PC-3 (cell line): ENCODE measurements around the gene ENPP7. TPM values are rescaled to one million over a fixed set of nuclear protein-coding genes. Genes with fewer than 3 reads are reported as not detected.

Experiments used
- ATAC-seq: fragments of 200-7000 bp; cut with Tn5 transposase; 2 replicates; pipeline ENCODE4 v1.9.1; 2020; ENCODE audit warnings: mild to moderate bottlenecking, moderate library complexity
- BruUV-seq: library from RNA; stranded (reverse); fragments of 400-500 nt; replicated peaks from 2 replicates; lab custom pipeline; 2021; lab: Mats Ljungman, UMichigan
- CTCF ChIA-PET: fragments of 300-600 bp; sonication (Branson Sonifier 250); formaldehyde crosslinking; loops from one replicate; lab custom pipeline; 2022; ENCODE audit warnings: antibody characterized with exemption; lab: Charles Lee
- POLR2A ChIA-PET: fragments of 300-600 bp; sonication (Branson Sonifier 250); formaldehyde crosslinking; loops from one replicate; lab custom pipeline; 2022; ENCODE audit warnings: antibody characterized with exemption; ENCODE audit not compliant: unreplicated experiment; lab: Charles Lee
- DNase-seq: peaks from one replicate; pipeline ENCODE4 v3.0.0-alpha.2; 2015
- H2AFZ ChIP-seq: fragments of 300-600 bp; sonication (generic); 2 replicates; pipeline ENCODE4 v1.6.0; 2016; ENCODE audit warnings: antibody characterized with exemption, low read length
- H3F3A ChIP-seq: fragments of 300-600 bp; sonication (generic); one replicate; pipeline ENCODE4 v1.6.0; 2017; ENCODE audit warnings: antibody characterized with exemption, low read length, control low read depth, mild to moderate bottlenecking; ENCODE audit not compliant: unreplicated experiment
- H3K27ac ChIP-seq: fragments of 300-600 bp; sonication (generic); 2 replicates; pipeline ENCODE4 v1.5.1; 2016; ENCODE audit warnings: mild to moderate bottlenecking, low read length
- H3K27me3 ChIP-seq: fragments of 300-600 bp; sonication (generic); 2 replicates; pipeline ENCODE4 v1.6.1; 2016; ENCODE audit warnings: low read length, mixed read lengths
- H3K36me3 ChIP-seq: fragments of 300-600 bp; sonication (generic); 2 replicates; pipeline ENCODE4 v1.6.1; 2016; ENCODE audit warnings: low read depth, mixed run types, low read length, mixed read lengths
- H3K4me1 ChIP-seq: fragments of 300-600 bp; sonication (generic); 2 replicates; pipeline ENCODE4 v1.5.1; 2016; ENCODE audit warnings: low read length; ENCODE audit not compliant: insufficient read depth
- H3K4me2 ChIP-seq: fragments of 300-600 bp; sonication (generic); 2 replicates; pipeline ENCODE4 v1.6.0; 2016; ENCODE audit warnings: low read length
- H3K4me3 ChIP-seq: fragments of 300-600 bp; sonication (generic); 2 replicates; pipeline ENCODE4 v1.5.1; 2016; ENCODE audit warnings: mild to moderate bottlenecking, low read length, mixed read lengths
- H3K79me2 ChIP-seq: fragments of 300-600 bp; sonication (generic); 2 replicates; pipeline ENCODE4 v1.6.1; 2017; ENCODE audit warnings: low read length, mixed read lengths
- H3K9ac ChIP-seq: fragments of 300-600 bp; sonication (generic); 2 replicates; pipeline ENCODE4 v1.6.0; 2016; ENCODE audit warnings: mild to moderate bottlenecking, low read length
- H3K9me2 ChIP-seq: fragments of 300-600 bp; sonication (generic); replicated peaks from 2 replicates; pipeline ENCODE4 v1.6.1; 2016; ENCODE audit warnings: mixed run types, low read length, mixed read lengths
- H3K9me3 ChIP-seq: fragments of 300-600 bp; sonication (generic); 2 replicates; pipeline ENCODE4 v1.6.1; 2016; ENCODE audit warnings: low read length, mixed read lengths
- H4K20me1 ChIP-seq: fragments of 300-600 bp; sonication (generic); 2 replicates; pipeline ENCODE4 v1.6.1; 2016; ENCODE audit warnings: low read length, mixed read lengths
- EZH2 ChIP-seq: fragments of 300-600 bp; sonication (generic); IDR thresholded peaks from one replicate; pipeline ENCODE4 v1.6.1; 2017; ENCODE audit warnings: antibody characterized with exemption, mild to moderate bottlenecking, low read length; ENCODE audit not compliant: unreplicated experiment
- EZH2phosphoT487 ChIP-seq: fragments of 300-600 bp; sonication (generic); IDR thresholded peaks from 2 replicates; pipeline ENCODE4 v1.6.1; 2018; ENCODE audit warnings: mild to moderate bottlenecking, antibody characterized with exemption, low read length, borderline replicate concordance
- intact Hi-C: fragments of 100-400 bp; cut with micrococcal nuclease; formaldehyde crosslinking; loops from 2 replicates; pipeline ENCODE4 v1.9.0; 2023
- total RNA-seq: library from RNA; depleted of rRNA; stranded (reverse); fragments of >200 nt; gene quantifications from 2 replicates; pipeline ENCODE4 v1.2.3, GENCODE V29; 2014
- TF ChIP-seq, protein P1 (sequence below): fragments of 300-600 bp; sonication (generic); conservative IDR thresholded peaks from 2 replicates; pipeline ENCODE4 v1.5.1; 2017; ENCODE audit warnings: antibody characterized with exemption, low read depth, mild to moderate bottlenecking, low read length

The ENPP7 gene
- total RNA-seq, 1 experiment from 2014 or later, result not detected

DNA sequence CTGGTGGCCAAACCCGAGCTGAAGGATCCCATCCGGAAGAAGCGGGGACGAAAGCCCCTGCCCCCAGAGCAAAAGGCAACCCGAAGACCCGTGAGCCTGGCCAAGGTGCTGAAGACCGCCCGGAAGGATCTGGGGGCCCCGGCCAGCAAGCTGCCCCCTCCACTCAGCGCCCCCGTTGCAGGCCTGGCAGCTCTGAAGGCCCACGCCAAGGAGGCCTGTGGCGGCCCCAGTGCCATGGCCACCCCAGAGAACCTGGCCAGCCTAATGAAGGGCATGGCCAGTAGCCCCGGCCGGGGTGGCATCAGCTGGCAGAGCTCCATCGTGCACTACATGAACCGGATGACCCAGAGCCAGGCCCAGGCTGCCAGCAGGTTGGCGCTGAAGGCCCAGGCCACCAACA, 53.1 kb downstream of the ENPP7 start:
- no peak overlapping the region for H3K9ac ChIP-seq
- H3K4me2 ChIP-seq, result no peak overlapping the region
- TF ChIP-seq, protein P1, sequence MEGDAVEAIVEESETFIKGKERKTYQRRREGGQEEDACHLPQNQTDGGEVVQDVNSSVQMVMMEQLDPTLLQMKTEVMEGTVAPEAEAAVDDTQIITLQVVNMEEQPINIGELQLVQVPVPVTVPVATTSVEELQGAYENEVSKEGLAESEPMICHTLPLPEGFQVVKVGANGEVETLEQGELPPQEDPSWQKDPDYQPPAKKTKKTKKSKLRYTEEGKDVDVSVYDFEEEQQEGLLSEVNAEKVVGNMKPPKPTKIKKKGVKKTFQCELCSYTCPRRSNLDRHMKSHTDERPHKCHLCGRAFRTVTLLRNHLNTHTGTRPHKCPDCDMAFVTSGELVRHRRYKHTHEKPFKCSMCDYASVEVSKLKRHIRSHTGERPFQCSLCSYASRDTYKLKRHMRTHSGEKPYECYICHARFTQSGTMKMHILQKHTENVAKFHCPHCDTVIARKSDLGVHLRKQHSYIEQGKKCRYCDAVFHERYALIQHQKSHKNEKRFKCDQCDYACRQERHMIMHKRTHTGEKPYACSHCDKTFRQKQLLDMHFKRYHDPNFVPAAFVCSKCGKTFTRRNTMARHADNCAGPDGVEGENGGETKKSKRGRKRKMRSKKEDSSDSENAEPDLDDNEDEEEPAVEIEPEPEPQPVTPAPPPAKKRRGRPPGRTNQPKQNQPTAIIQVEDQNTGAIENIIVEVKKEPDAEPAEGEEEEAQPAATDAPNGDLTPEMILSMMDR, result no peak
- TF ChIP-seq EZH2phosphoT487 (no peak), EZH2 (no peak)
- no peaks in the 10 kb centered on the region for H3F3A ChIP-seq
- DNase-seq (no peak), ATAC-seq (no peak)
- H3K27me3 ChIP-seq, result no peaks in the 10 kb centered on the region
- H4K20me1 ChIP-seq, result peaks cover 8% of the 10 kb centered on the region; the same call in 1 of the 2 replicates
- H3K27ac ChIP-seq, result no peak overlapping the region
- no peak overlapping the region for H2AFZ ChIP-seq
- intact Hi-C loops, result no loop called here
- H3K4me3 ChIP-seq, result no peak overlapping the region
- peaks cover 13% of the 10 kb centered on the region for H3K4me1 ChIP-seq
- no peaks in the 10 kb centered on the region for H3K9me3 ChIP-seq
- ChIA-PET POLR2A (no interaction called here), CTCF (no interaction called here)
- H3K36me3 ChIP-seq, result peaks cover 38% of the 10 kb centered on the region; the same call in 1 of the 2 replicates
- H3K9me2 ChIP-seq, result no peaks in the 10 kb centered on the region
- no TSS peak for BruUV-seq
- peaks cover 26% of the 10 kb centered on the region for H3K79me2 ChIP-seq

GRCh38 chr17:79784353-79785016, 53.7 kb downstream of the ENPP7 start:
- no peak overlapping the region for H3K4me2 ChIP-seq
- peaks cover 3% of the 10 kb centered on the region; the same call in 1 of the 2 replicates for H4K20me1 ChIP-seq
- DNase-seq, result no peak
- no peak overlapping the region for H2AFZ ChIP-seq
- H3K9me3 ChIP-seq, result no peaks in the 10 kb centered on the region
- peaks cover 3% of the 10 kb centered on the region for H3F3A ChIP-seq
- ChIA-PET POLR2A (no interaction called here), CTCF (no interaction called here)
- intact Hi-C loops, result no loop called here
- TF ChIP-seq, protein P1, result no peak
- TF ChIP-seq EZH2, result no peak
- TF ChIP-seq EZH2phosphoT487, result no peak
- H3K27me3 ChIP-seq, result no peaks in the 10 kb centered on the region
- no peaks in the 10 kb centered on the region for H3K9me2 ChIP-seq
- ATAC-seq, result no peak
- BruUV-seq, result no TSS peak
- H3K9ac ChIP-seq, result no peak overlapping the region
- H3K27ac ChIP-seq, result no peak overlapping the region
- no peak overlapping the region for H3K4me3 ChIP-seq
- peaks cover 7% of the 10 kb centered on the region for H3K4me1 ChIP-seq
- peaks cover 20% of the 10 kb centered on the region for H3K79me2 ChIP-seq
- H3K36me3 ChIP-seq, result peaks cover 38% of the 10 kb centered on the region; the same call in 1 of the 2 replicates
